H9 (cell line): ENCODE data around the gene OXTR. TPM values are rescaled to one million over a fixed set of nuclear protein-coding genes. Genes with fewer than 3 reads are reported as not detected.

Experiments used
- DNase-seq: peaks from one replicate; pipeline ENCODE4 v3.0.0-alpha.2; 2017
- H2AFZ ChIP-seq: one replicate; pipeline ENCODE4 v1.6.1; 2013; ENCODE audit warnings: mild to moderate bottlenecking, low read length, control low read depth, moderate library complexity
- H2AK5ac ChIP-seq: 2 replicates; pipeline ENCODE4 v1.6.1; 2013; ENCODE audit warnings: low read length, control low read depth, mixed read lengths; ENCODE audit not compliant: insufficient read length
- H2BK120ac ChIP-seq: one replicate; pipeline ENCODE4 v1.6.1; 2013; ENCODE audit warnings: low read depth, mild to moderate bottlenecking, low read length, control low read depth, inconsistent platforms; ENCODE audit not compliant: poor library complexity, severe bottlenecking
- H2BK12ac ChIP-seq: 2 replicates; pipeline ENCODE4 v1.6.1; 2013; ENCODE audit warnings: low read length, control low read depth, mixed read lengths, low read depth; ENCODE audit not compliant: insufficient read length
- H2BK15ac ChIP-seq: 2 replicates; pipeline ENCODE4 v1.6.1; 2013; ENCODE audit warnings: low read depth, low read length, control low read depth
- H2BK20ac ChIP-seq: one replicate; pipeline ENCODE4 v1.6.1; 2013; ENCODE audit warnings: low read depth, mild to moderate bottlenecking, low read length, control low read depth, inconsistent platforms; ENCODE audit not compliant: poor library complexity, severe bottlenecking
- H2BK5ac ChIP-seq: 2 replicates; pipeline ENCODE4 v1.6.1; 2013; ENCODE audit warnings: low read length, control low read depth, mixed read lengths; ENCODE audit not compliant: insufficient read length
- H3K14ac ChIP-seq: 2 replicates; pipeline ENCODE4 v1.6.1; 2013; ENCODE audit warnings: low read length, control low read depth; ENCODE audit not compliant: insufficient read depth
- H3K18ac ChIP-seq: 2 replicates; pipeline ENCODE4 v1.6.1; 2013; ENCODE audit warnings: low read depth, mild to moderate bottlenecking, mixed read lengths, low read length, control low read depth; ENCODE audit not compliant: insufficient read length
- H3K23ac ChIP-seq: 2 replicates; pipeline ENCODE4 v1.6.1; 2013; ENCODE audit warnings: low read length, control low read depth, mixed read lengths, low read depth; ENCODE audit not compliant: insufficient read length
- H3K23me2 ChIP-seq: 2 replicates; pipeline ENCODE4 v1.6.1; 2013; ENCODE audit warnings: low read depth, mild to moderate bottlenecking, mixed read lengths, low read length, control low read depth; ENCODE audit not compliant: insufficient read length, poor library complexity, severe bottlenecking
- H3K27ac ChIP-seq: 2 replicates; pipeline ENCODE4 v1.5.1; 2013; ENCODE audit warnings: low read length, control low read depth, mixed read lengths, low read depth; ENCODE audit not compliant: insufficient read length
- H3K27me3 ChIP-seq: 2 replicates; pipeline ENCODE4 v1.6.1; 2013; ENCODE audit warnings: low read length, control low read depth, inconsistent platforms; ENCODE audit not compliant: insufficient read depth
- H3K4ac ChIP-seq: 2 replicates; pipeline ENCODE4 v1.6.1; 2013; ENCODE audit warnings: low read depth, mild to moderate bottlenecking, control low read depth, inconsistent platforms, low read length, moderate library complexity
- H3K4me1 ChIP-seq: 2 replicates; pipeline ENCODE4 v1.6.1; 2013; ENCODE audit warnings: low read length, control low read depth, inconsistent platforms; ENCODE audit not compliant: insufficient read depth
- H3K4me2 ChIP-seq: 2 replicates; pipeline ENCODE4 v1.6.1; 2013; ENCODE audit warnings: low read length, control low read depth, mixed read lengths; ENCODE audit not compliant: insufficient read length, insufficient read depth
- H3K56ac ChIP-seq: 2 replicates; pipeline ENCODE4 v1.6.1; 2013; ENCODE audit warnings: low read depth, mild to moderate bottlenecking, mixed read lengths, low read length, control low read depth; ENCODE audit not compliant: insufficient read length
- H3K79me1 ChIP-seq: 2 replicates; pipeline ENCODE4 v1.6.1; 2013; ENCODE audit warnings: low read depth, mild to moderate bottlenecking, moderate library complexity, low read length, control low read depth, inconsistent platforms; ENCODE audit not compliant: insufficient read depth, poor library complexity, severe bottlenecking
- H3K79me2 ChIP-seq: 2 replicates; pipeline ENCODE4 v1.6.1; 2013; ENCODE audit warnings: low read length, control low read depth, inconsistent platforms; ENCODE audit not compliant: insufficient read depth
- H3K9ac ChIP-seq: 2 replicates; pipeline ENCODE4 v1.6.1; 2013; ENCODE audit warnings: low read length, control low read depth, mixed read lengths; ENCODE audit not compliant: insufficient read length; ENCODE audit errors: extremely low read depth
- H3K9me3 ChIP-seq: one replicate; pipeline ENCODE4 v1.6.1; 2013; ENCODE audit warnings: low read depth, low read length, inconsistent platforms; ENCODE audit not compliant: control insufficient read depth
- H3T11ph ChIP-seq: one replicate; pipeline ENCODE4 v1.6.1; 2013; ENCODE audit warnings: mild to moderate bottlenecking, low read length, control low read depth, inconsistent platforms
- H4K20me1 ChIP-seq: one replicate; pipeline ENCODE4 v1.6.1; 2013; ENCODE audit not compliant: control insufficient read depth, insufficient read length, insufficient read depth
- H4K5ac ChIP-seq: 2 replicates; pipeline ENCODE4 v1.6.1; 2013; ENCODE audit warnings: low read depth, mild to moderate bottlenecking, mixed read lengths, low read length, control low read depth; ENCODE audit not compliant: insufficient read length
- H4K8ac ChIP-seq: replicated peaks from 2 replicates; pipeline ENCODE4 v1.6.1; 2013; ENCODE audit warnings: low read length, control low read depth, mixed read lengths, low read depth; ENCODE audit not compliant: insufficient read length
- H4K91ac ChIP-seq: 2 replicates; pipeline ENCODE4 v1.6.1; 2013; ENCODE audit warnings: low read depth, mild to moderate bottlenecking, moderate library complexity, mixed read lengths, low read length, control low read depth; ENCODE audit not compliant: insufficient read length
- H3K27ac Mint-ChIP-seq, 3 experiments: 2 replicates in 2 of 3; 3 replicates in 1 of 3; pipeline ENCODE4 v1.8.0; 2020 to 2021; ENCODE audit warnings: mixed read lengths in 3 of 3, mild to moderate bottlenecking in 1 of 3, moderate library complexity in 1 of 3
- H3K27me3 Mint-ChIP-seq: 2 replicates; pipeline ENCODE4 v1.8.0; 2021; ENCODE audit warnings: low read depth, mild to moderate bottlenecking, moderate library complexity, mixed read lengths
- H3K36me3 Mint-ChIP-seq, 3 experiments: 2 replicates in 2 of 3; 3 replicates in 1 of 3; pipeline ENCODE4 v1.8.0; 2020 to 2021; ENCODE audit warnings: low read depth in 3 of 3, mixed read lengths in 3 of 3; ENCODE audit not compliant: insufficient read depth in 1 of 3
- H3K4me1 Mint-ChIP-seq, 2 experiments: 2 replicates each; pipeline ENCODE4 v1.8.0; 2020; ENCODE audit warnings: mixed read lengths in 2 of 2
- H3K4me3 Mint-ChIP-seq, 2 experiments: 2 replicates in 1 of 2; 3 replicates in 1 of 2; pipeline ENCODE4 v1.8.0; 2020 to 2021; ENCODE audit warnings: mild to moderate bottlenecking in 2 of 2, mixed read lengths in 2 of 2, moderate library complexity in 1 of 2
- H3K9me3 Mint-ChIP-seq, 2 experiments: 2 replicates in 1 of 2; 3 replicates in 1 of 2; pipeline ENCODE4 v1.8.0; 2020; ENCODE audit warnings: mild to moderate bottlenecking in 2 of 2, mixed read lengths in 2 of 2, moderate library complexity in 1 of 2
- CTCF ChIP-seq: fragments of 200-600 bp; sonication (generic); conservative IDR thresholded peaks from 3 replicates; pipeline ENCODE4 v1.8.0; 2021; ENCODE audit warnings: antibody characterized with exemption, mild to moderate bottlenecking
- WGBS: extraction: QIAGEN DNeasy Blood & Tissue Kit; methylation state at CpG from one replicate; pipeline ENCODE4 v1.1.7; 2013; ENCODE audit warnings: missing lambda C conversion rate, low lambda C conversion rate, mixed read lengths; ENCODE audit not compliant: insufficient read length; ENCODE audit errors: extremely low coverage; 5-methylcytosine and 5-hydroxymethylcytosine counted together
- total RNA-seq: library from RNA; stranded (reverse); gene quantifications from 2 replicates; pipeline ENCODE4 v1.2.1, GENCODE V29; 2021

Gene OXTR
- total RNA-seq, 1 experiment from 2014 or later = 1.7 TPM

- Mint-ChIP-seq H3K27me3 (peaks cover 30% of the 10 kb centered on the region), H3K9me3 (no peaks in the 10 kb centered on the region; a peak in 1 of 5 replicates), H3K36me3 (no peaks in the 10 kb centered on the region), H3K4me1 (peaks cover 3 to 7% of the 10 kb centered on the region in 2 experiments), H3K27ac (no peak overlapping the region), H3K4me3 (no peak overlapping the region)
- Histone ChIP-seq H3K56ac (no peak overlapping the region), H3K79me2 (no peaks in the 10 kb centered on the region), H2BK120ac (no peak overlapping the region), H3K4ac (no peak overlapping the region), H3T11ph (no peak overlapping the region), H3K23ac (no peak overlapping the region), H4K91ac (no peak overlapping the region), H4K20me1 (no peaks in the 10 kb centered on the region), H4K5ac (no peak overlapping the region), H3K14ac (no peak overlapping the region), H3K9ac (no peak overlapping the region), H3K9me3 (no peaks in the 10 kb centered on the region), H3K4me1 (no peaks in the 10 kb centered on the region), H3K79me1 (no peaks in the 10 kb centered on the region), H2BK20ac (no peak overlapping the region), H2AFZ (no peak overlapping the region), H3K23me2 (no peaks in the 10 kb centered on the region), H3K18ac (no peak overlapping the region), H2AK5ac (no peak overlapping the region), H3K27me3 (no peaks in the 10 kb centered on the region), H3K27ac (no peak overlapping the region), H2BK12ac (no peak overlapping the region), H2BK15ac (no peak overlapping the region), H3K4me2 (no peak overlapping the region), H2BK5ac (no peak overlapping the region), H4K8ac (no peak overlapping the region)
- TF ChIP-seq CTCF = no peak
- no CpG with 5 or more reads among the region's 7 CpGs for WGBS
- peak; percentile 28 for DNase-seq
Observed at GRCh38 chr3:8756671-8757070, 12.7 kb downstream of the OXTR start.
